HG03432 (cell line): Measurements from ENCODE around the gene CEP131.

Experiments
- ATAC-seq: cut with Tn5 transposase; IDR thresholded peaks from one replicate; pipeline ENCODE4 v1.9.1; 2021; ENCODE audit warnings: mild to moderate bottlenecking, moderate library complexity; ENCODE audit not compliant: unreplicated experiment

Gene CEP131

GRCh38 chr17:81190591-81190990 lies 32.2 kb downstream of the CEP131 start:
- no peak for ATAC-seq

GRCh38 chr17:81189670-81190530 lies 32.9 kb downstream of the CEP131 start:
- ATAC-seq: no peak

- no peak for ATAC-seq
These were observed 33.7 kb downstream of the CEP131 start for GRCh38 chr17:81189016-81189415.

GRCh38 chr17:81188491-81188840 lies 34.3 kb downstream of the CEP131 start:
- ATAC-seq: no peak

DNA sequence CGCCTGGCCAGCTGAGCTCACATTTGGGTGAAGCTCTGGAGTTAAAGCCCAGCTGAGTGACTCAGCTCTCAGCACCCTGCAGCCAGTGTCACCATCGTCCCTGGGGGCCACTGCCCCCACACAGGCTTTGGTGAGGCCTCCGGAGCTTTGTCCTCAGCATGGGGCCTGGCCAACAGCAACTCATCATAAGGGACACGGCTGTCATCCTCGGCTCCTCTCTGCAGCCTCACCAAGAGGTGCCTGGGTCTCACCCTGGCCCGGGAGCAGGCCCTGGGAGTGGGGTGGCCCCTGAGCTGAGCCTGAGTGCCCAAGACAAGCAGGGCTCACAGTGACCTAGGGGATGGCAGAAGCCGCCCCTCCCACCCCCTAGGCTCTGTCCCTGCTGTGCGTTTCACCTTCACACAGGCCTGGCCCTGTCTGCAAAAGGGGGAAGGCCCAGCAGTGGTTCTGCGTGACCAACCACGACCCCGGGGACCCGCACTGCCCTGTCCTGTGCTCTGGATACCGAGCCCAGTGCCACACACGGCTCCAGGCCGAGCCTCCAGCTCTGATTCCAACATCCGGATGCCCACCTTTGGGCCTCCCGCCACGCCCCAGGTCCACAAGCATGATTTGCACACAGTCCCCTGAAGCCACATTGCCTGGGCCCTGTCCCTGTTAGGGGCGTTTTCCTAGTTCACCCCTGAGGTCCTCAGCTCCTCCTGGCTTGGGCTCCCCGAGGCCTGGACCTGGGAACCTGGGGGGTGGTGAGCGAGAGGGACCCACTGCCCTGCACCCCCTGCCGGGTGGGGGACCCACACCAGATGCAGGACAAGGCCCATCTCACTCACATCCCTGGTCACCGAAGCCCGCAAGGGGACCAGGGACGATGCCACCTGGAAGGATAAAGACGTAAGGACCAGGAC lies 34.9 kb downstream of the CEP131 start:
- no peak for ATAC-seq

DNA sequence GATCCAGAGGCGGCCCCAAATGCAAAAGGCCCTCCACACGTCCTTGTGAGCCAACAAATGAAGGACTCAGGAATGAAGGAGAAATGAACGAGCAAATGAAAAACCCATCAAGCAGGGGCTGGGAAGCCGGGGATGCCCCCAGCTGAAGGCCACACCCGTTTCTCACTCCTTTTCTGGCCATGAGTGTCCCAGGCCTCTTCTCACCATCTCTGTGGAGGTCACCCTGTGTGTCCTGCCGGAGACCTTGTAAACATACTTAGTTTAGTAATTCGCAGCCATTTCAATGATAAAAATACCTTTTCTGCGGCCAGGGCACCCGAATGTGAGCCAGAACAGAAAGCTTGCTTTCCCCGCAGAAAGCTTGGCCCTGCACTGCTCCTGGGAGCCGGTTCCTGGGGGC lies 35.6 kb downstream of the CEP131 start:
- ATAC-seq: no peak

DNA sequence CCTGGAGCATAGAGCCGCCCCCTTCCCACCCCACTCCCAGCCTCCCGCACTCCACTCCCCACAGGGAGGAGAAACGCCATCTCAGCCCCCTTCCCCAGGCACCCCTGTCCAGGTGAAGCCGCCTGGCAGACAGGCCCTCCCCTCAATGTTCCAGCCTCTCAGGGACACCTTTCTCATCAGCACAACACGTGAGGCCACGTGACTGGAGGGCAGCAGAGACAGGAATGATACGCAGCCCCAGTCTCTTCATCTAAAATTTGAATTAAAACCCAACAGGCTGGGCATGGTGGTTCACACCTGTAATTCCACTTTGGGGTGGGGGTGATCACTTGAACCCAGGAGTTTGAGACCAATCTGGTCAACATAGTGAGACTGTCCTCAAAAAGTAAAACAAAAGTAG lies 36.6 kb downstream of the CEP131 start:
- ATAC-seq: no peak

- no peak for ATAC-seq
These were observed 38.2 kb downstream of the CEP131 start for GRCh38 chr17:81184555-81184954.

DNA sequence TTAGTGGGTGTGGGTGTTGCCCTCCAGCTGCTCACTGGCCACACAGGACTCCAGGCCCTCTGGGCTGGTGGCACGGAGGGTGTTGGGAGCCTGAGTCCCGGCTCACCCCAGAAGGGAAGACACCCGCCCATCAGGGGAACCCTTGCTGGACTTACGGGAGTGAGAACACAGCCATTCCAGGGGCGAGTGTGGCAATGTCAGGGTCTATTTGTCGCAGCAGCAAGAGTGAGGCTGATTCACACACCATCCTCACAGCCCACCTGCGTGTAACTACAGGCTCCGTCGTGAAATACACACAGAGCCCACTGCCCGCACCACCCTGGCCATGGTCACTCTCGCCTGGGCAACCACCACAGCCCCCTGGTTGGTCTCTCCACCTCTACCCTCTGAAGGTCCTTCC lies 39.0 kb downstream of the CEP131 start:
- ATAC-seq: no peak

- ATAC-seq: no peak
These were observed 39.4 kb downstream of the CEP131 start for GRCh38 chr17:81183316-81183715.

GRCh38 chr17:81182596-81182995 lies 40.2 kb downstream of the CEP131 start:
- ATAC-seq: no peak

- ATAC-seq: no peak
These were observed 41.0 kb downstream of the CEP131 start for GRCh38 chr17:81181811-81182185.

DNA sequence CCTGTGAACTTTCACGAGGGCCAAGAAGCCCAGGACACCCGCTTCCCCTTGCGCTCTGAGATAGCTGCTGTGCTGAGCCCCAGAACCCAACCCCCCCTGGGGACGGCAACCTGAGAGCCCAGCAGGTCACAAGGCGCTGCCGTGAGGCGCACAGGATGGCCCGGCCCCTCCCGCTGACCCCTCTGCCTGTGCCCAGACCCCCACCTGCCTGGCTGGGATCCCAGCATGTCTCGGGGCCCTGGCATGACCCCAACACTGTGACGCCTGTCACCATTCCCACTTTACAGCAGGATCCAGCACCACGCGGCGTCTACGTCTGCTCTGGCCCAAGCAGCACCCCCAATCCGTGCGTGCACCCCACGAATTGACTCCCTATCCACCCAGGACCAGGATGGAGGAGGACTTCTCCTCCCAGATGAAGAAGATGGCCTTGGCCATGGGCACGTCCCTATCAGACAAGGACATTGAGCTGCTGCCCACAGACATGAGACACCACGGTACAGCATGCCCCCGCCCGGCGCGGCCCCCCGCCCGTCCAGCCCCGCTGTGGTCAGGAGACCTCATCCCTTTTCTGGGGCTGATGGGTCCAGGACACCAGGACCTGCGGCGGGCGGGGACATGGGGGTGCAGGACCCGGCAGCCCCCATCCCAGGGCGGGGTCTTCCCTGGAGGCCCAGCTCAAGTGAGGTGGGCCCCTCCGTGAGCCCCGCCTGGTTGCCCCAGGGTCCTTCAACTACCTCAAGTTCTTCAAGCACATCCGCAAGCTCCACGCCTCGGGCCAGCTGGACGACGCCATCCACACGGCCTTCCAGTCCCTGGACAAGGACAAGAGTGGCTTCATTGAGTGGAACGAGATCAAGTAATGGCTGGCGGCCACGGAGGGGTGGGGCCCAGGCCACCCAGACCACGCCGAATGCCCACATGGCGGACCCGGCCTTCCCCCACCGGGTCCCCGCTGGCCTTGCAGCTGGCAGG lies 41.6 kb downstream of the CEP131 start:
- ATAC-seq: no peak

GRCh38 chr17:81179861-81180260 lies 42.9 kb downstream of the CEP131 start:
- ATAC-seq: no peak

- ATAC-seq: no peak
These were observed 43.5 kb downstream of the CEP131 start for GRCh38 chr17:81179220-81179619.

DNA sequence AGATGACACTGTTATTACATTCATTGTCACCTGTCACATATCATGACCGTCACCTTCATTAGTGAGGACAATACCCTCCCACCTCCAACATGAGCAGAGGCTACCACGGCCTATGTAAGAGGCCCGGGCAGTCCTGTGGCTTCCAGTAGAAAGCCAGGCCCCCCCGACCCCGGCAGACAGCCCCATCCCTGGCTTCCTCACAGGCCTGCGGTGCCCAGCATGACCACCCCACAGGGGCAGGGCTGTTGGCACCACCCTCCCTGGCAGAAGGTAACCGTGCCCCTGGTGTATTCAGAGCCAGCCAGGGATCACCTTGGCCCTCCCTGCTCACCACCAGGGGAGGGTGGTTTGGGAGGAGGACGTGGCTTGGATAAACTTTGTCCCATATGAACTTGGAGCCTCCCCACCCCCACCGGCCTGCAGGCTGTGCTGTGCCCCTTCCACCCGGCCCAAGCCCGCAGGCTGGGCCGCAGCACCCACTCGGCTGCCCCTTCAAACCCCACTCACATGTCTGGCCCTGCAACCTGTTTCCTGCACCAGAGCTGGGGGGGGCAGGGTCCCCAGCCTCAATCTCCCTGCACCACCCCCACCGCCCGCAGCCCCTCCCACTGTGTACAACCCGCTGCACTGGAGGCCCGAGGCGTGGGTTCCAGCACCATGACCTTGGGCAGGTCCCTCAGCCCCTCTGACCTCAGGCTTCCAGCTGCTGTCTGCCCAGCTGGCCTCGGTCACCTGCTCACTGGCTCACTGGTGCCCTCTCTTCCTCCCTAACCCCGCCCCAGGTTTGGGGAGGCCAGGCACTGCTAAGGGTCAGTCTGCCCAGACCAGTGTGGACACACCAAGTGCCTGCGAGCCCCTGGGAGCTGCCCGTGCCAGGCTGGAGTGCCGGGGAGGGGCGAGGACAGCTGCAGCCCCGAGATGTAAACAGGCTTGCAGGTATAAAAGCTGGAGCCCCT lies 44.4 kb downstream of the CEP131 start:
- ATAC-seq: no peak

- ATAC-seq: no peak
These were observed 46.1 kb downstream of the CEP131 start for GRCh38 chr17:81176666-81177065.

- no peak for ATAC-seq
These were observed 49.0 kb downstream of the CEP131 start for GRCh38 chr17:81173762-81174155.

DNA sequence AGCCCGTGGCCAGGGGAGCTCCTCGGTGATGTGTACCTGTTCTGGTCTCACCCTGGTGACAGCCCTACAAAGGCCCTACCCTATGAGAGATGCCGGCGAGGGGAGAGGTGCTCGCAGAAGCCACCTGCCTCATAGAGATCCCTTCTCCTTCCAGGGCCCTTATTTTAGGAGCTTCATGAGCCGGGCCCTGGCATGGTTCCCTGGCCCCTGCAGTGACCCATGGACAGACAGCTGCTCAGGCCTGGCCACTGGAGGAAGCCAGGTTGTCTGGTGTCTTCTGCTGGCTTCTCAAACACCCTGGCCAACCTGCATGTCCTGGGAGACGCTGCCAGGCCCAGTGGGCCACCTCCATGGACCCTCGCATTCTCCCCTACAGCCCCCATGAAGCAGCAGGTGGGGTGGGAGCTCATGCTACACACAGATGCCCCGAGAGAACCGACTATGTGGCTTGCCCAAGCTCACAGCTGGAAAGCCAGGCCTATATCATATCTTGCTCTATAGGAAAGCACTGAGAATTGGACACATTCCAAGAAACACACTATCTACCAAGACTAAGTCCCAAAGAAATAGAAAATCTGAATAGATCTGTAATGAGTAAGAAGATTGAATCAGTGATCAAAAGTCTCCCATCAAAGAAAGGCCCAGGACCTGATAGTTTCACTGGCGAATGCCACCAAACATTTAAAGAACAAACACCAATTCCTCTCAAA lies 49.6 kb downstream of the CEP131 start:
- no peak for ATAC-seq
